HuH-7 (cell line): ENCODE measurements around the gene ZNF655.
"Not testable (repeated sequence)": the region's sequence is repeated elsewhere in the genome, so short reads cannot be mapped to it uniquely, and the experiment has no call there.

ENCODE experiments used
- DNase-seq: peaks from one replicate; pipeline ENCODE4 v3.0.0; 2011; ENCODE audit warnings: low spot score

Gene ZNF655

DNA sequence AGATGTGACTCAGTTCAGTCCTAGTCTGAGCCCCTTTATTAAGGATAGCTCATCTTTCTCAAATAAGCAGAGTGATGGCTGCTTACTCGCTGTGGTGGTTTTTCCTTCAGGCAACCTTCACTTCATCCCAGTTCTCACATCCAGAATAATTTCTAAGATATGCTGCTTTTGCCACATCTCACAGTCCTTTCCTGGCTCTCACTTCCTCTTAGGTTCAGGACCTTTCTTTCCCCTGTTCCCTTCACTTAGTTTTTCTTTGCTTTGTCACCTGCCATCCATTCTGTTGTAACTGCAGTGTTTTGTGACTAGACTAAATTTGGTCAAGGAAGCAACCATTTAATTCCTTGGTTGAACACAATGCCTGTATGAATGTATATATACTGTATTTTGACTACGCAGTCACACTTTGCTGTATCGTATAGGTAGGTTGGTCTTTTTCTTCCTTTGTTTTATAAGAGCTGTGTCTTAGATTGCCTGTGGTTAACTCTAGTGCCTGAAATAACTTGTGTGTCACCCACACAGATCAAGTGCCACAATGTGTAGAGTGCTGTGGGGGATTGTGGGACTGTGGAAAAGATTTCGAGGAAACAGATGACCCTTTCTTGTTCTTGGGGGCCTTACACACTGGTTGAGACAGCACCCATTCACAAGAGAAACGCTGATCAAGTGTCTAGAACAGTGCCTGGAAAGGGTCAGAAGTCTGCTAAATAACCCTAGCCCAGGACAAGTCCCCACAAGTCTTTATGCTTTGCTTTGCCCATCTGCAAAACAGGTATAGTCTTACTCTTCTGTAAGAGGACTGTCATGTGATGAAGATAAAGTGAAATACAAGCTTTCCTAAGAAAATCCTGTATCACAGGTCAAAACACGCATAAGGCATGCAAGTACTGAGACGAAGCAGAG, 2.6 kb downstream of the ZNF655 start:
- DNase-seq = no peak

- no peak for DNase-seq
Observed at GRCh38 chr7:99561737-99562051, 3.3 kb downstream of the ZNF655 start.

- no peak for DNase-seq
Observed at GRCh38 chr7:99562114-99562784, 3.8 kb downstream of the ZNF655 start.

DNA sequence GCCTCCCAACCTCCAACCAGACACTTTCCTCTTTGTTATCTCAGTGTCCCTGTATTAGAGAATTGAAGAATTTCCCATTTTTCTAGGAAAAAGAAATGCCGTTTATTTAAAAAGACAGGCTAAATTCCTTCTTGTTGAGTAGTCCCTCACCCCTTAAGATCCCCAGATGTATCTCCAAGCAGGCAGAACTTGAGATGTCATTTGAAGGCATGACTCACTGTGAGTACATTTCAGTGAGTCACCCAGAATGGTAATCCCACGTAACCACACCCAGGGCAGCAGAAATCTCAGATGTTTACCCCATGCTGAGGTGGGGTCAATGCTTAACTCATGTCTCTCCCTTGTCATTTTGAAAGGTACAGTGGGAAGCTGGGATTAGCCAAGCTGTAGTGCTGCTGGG, 4.4 kb downstream of the ZNF655 start:
- DNase-seq = peak; percentile 26

DNA sequence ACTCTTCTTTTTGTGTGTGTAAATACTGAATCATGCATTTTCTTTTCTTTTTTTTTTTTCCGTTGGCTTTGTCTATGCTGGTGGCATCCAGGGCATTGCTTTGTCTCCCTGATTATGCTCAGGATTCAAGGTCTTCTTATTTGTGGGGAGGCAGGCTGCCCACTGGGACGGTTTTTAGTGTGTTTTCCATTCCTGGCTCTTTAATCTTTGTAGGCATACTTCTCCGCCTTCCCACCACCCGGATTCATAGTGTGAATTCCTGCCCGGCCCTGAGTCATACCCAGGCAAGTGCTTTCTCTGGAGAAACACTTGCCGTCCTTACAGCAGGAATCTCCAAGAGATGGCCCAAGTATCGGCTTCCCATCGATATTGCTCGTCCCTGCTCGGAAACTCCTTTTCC, 5.2 kb downstream of the ZNF655 start:
- DNase-seq = no peak

DNA sequence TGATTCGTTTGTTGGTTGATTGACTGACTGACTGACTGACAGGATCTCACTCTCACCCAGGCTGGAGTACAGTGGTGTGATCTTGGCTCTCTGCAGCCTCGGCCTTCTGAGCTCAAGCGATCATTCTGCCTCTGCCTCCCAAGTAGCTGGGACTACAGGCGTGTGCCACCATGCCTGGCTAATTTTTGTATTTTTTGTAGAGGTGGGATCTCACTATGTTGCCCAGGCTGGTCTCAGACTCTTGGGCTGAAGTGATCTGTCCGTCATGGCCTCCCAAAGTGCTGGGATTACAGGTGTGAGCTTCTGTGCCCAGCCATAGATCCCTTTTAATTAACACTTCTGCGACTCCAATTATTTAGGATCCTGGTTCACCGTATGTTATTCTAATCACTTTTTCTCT, 10.3 kb downstream of the ZNF655 start:
- not testable (repeated sequence) for DNase-seq

GRCh38 chr7:99571768-99572167, 13.3 kb downstream of the ZNF655 start:
- DNase-seq = no peak

DNA sequence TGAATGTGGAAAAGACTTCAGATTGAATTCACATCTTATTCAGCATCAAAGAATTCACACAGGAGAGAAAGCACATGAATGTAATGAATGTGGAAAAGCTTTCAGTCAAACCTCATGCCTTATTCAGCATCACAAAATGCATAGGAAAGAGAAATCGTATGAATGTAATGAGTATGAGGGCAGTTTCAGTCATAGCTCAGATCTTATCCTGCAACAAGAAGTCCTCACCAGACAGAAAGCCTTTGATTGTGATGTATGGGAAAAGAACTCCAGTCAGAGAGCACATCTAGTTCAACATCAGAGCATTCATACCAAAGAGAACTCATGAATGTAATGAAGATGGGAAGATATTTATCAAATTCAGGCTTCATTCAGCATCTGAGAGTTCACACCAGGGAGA, 14.8 kb downstream of the ZNF655 start:
- DNase-seq = no peak

GRCh38 chr7:99576251-99576650, 17.8 kb downstream of the ZNF655 start:
- no peak for DNase-seq

DNA sequence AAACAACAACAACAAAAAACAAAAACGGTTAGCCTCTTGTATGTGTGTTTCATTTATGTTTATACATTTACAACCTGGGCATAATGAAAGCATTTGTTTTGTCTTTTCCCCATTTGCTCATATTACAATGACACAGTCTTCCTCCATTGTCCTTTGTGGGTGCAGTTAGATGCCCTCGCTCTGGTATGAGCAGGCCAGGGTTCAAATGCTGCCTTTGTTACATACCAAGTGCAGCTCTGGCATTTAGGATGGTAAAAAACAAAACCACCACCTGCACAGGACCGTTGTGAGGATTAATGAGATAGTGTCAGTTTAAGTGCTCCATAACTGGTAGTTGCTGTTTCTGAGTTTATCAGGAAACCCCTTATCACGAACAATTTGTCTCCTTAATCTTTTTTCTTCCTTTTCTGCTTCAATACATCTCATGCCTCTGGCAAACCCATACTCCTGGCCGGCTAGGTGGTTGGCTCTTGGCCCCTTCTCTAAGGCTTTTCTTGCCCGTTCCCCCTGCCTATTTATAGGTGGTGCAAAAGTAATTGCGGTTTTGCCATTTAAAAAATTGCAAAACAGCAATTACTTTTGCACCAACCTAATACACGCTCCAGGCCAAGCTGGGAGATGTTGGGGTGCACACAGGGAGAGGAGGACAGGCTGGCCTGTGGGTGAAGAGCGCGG, 21.0 kb downstream of the ZNF655 start:
- no peak for DNase-seq

GRCh38 chr7:99579956-99580777, 21.7 kb downstream of the ZNF655 start:
- peak; percentile 34 for DNase-seq

- DNase-seq = not testable (repeated sequence)
Observed at GRCh38 chr7:99580778-99581332, 22.4 kb downstream of the ZNF655 start.

- DNase-seq = no peak
Observed at GRCh38 chr7:99588868-99589267, 30.4 kb downstream of the ZNF655 start.

DNA sequence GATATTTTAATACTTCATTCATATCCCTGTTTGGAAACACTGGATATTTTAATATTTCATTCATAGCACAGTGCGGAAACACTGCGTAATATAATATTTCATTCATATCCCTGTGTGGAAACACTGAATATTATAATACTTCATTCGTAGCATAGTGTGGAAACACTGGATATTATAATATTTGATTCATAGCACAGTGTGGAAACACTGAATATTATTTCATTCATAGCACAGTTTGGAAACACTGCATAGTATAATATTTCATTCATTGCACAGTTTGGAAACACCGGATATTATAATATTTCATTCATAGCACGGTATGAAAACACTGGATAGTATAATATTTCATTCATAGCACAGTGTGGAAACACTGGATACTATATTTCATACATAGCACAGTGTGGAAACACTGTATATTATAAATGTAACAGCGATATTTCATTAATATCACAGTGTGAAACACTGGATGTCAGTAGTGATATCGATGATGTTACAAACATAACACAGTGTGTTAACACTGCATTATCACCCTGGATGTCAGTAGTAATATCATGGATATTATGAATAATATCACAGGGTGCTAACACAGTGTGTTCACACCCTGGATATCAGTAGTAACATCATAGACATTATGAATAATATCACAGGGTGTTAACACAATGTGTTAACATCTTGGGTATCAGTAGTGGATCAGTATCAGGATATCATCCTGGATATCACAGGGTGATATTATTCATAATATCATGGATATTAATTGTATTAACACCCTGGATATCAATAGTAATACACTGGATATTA, 36.7 kb downstream of the ZNF655 start:
- DNase-seq = no peak

- DNase-seq = no peak
Observed at GRCh38 chr7:99596408-99596955, 38.0 kb downstream of the ZNF655 start.

GRCh38 chr7:99597762-99598501, 39.5 kb downstream of the ZNF655 start, which contains the start of gene TMEM225B:
TMEM225B (plus strand) TSS chr7:99598267; CDS start chr7:99604389, 6,122 bp downstream.
- no peak for DNase-seq

DNA sequence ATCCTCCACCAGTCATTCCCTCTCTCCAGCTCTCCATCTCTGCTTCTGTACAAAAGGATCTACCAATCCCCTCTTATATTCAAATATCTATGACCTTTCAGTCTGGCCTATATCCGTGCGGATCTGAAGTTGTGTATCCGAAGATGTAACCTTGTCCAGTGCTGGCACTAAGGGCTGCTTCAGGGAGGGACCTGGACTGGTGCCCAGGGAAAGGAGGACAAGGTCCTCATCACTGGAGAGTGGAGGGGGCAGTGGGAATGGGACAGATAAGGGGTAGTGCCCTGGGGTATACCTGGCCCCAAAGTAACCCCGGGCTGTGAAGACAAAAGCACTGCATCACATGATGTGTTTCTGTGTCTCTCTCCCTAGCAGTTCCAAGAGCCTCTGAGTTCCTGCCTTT, 41.4 kb downstream of the ZNF655 start:
- DNase-seq = no peak

DNA sequence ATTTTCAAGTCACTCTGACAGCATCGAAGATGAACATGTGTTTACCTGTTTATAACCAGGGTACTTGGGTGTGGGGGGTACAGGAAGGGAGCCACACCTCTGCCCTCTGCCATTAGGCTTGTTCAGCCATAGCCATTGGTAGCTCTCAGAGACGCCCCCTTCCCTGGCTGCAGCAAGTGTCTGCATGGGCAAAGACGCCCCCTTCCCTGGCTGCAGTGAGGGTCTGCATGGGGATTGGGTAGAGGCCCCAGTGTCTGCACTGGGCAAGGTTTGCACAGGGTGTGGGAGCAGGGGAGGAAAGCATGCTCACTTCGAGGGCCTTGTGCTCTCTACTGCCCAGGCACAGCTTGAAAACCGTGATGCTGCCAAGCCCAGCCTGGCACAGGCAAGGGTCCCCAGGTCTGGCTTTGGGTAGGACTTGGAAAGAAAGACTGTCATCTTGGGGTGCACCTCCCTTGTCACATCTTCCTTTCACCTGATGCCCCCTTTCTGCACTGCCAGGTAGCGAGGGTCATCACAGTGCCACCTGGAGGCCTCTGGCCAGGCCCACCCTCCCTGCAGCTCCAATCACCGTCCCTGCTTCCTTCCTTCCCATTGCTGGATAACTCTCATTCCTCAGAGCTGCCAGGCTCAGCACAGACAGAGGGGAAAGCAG, 43.3 kb downstream of the ZNF655 start:
- DNase-seq = no peak

DNA sequence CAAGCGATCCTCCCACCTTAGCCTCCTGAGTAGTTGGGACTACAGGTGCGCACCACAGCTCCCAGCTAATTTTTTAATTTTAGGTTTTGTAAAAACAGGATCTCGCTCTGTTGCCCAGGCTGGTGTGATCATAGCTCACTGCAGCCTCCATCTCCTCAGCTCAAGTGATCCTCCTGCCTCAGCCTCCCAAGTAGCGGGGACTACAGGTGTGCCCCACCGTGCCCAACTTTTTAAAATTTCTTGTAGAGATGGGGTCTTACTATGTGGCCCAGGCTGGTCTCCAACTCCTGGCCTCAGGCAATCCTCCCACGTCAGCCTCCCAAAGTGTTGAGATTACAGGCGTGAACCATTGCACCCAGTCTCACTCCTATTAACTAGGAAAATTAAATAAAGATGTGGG, 47.1 kb downstream of the ZNF655 start:
- no peak for DNase-seq
